SK-N-SH (cell line): Measurements from ENCODE around the gene HRK. TPM values are rescaled to one million over a fixed set of nuclear protein-coding genes. Genes with fewer than 3 reads are reported as not detected.

ENCODE experiments used
- CTCF ChIA-PET: fragments of 300-600, 350-600 bp; formaldehyde crosslinking; extraction: SDS; loops from one replicate; lab custom pipeline; 2021; lab: Yijun Ruan, JAX
- POLR2A ChIA-PET: fragments of 350-600 bp; sonication (Branson Sonifier 250); formaldehyde crosslinking; extraction: SDS; loops from one replicate; lab custom pipeline; 2020; ENCODE audit warnings: antibody characterized with exemption, inconsistent platforms; lab: Yijun Ruan, JAX
- DNase-seq: peaks from one replicate; pipeline ENCODE4 v3.0.0; 2012
- H2AFZ ChIP-seq: fragments of 200-600 bp; sonication (generic); 2 replicates; pipeline ENCODE4 v1.8.1; 2016; ENCODE audit warnings: antibody characterized with exemption, mild to moderate bottlenecking, low read depth
- H3F3A ChIP-seq: fragments of 200-600 bp; sonication (generic); replicated peaks from 2 replicates; pipeline ENCODE3; 2016; ENCODE audit warnings: antibody characterized with exemption, mild to moderate bottlenecking; ENCODE audit not compliant: insufficient read depth
- H3K27ac ChIP-seq, 2 experiments: fragments of 200-500 bp in 1 of 2; fragments of 200-600 bp in 1 of 2; sonication (Bioruptor generic) in 1 of 2; sonication (generic), shearing (Covaris generic) in 1 of 2; 2 replicates each; pipeline versions ENCODE4 v1.5.1 to v1.6.1; 2014 to 2016; ENCODE audit warnings: low read depth in 2 of 2, inconsistent platforms in 1 of 2, low read length in 1 of 2, mild to moderate bottlenecking in 1 of 2, mixed read lengths in 1 of 2
- H3K27me3 ChIP-seq: fragments of 200-600 bp; sonication (generic), shearing (Covaris generic); 2 replicates; pipeline ENCODE4 v1.6.1; 2016; ENCODE audit warnings: mixed run types; ENCODE audit not compliant: insufficient read depth
- H3K36me3 ChIP-seq, 2 experiments: fragments of 200-500 bp in 1 of 2; fragments of 200-600 bp in 1 of 2; sonication (Bioruptor generic) in 1 of 2; sonication (generic) in 1 of 2; replicated peaks in 1 of 2; 2 replicates each; pipeline versions ENCODE3 to v1.5.1; 2014 to 2016; ENCODE audit warnings: low read length in 1 of 2, mild to moderate bottlenecking in 1 of 2; ENCODE audit not compliant: insufficient read depth in 2 of 2, control insufficient read depth in 1 of 2
- H3K4me1 ChIP-seq, 2 experiments: fragments of 200-500 bp in 1 of 2; fragments of 200-600 bp in 1 of 2; sonication (Bioruptor generic) in 1 of 2; sonication (generic), shearing (Covaris generic) in 1 of 2; 2 replicates each; pipeline versions ENCODE4 v1.5.1 to v1.6.1; 2014 to 2016; ENCODE audit warnings: low read depth in 1 of 2, low read length in 1 of 2, mixed run types in 1 of 2; ENCODE audit not compliant: insufficient read depth in 2 of 2, control insufficient read depth in 1 of 2
- H3K4me2 ChIP-seq: fragments of 200-600 bp; sonication (generic), shearing (Covaris generic); 2 replicates; pipeline ENCODE4 v1.6.1; 2017; ENCODE audit warnings: mixed run types
- H3K4me3 ChIP-seq, 2 experiments: fragments of 200-500 bp in 1 of 2; fragments of 200-600 bp in 1 of 2; sonication (Bioruptor generic) in 1 of 2; sonication (generic), shearing (Covaris generic) in 1 of 2; 2 replicates each; pipeline versions ENCODE4 v1.5.1 to v1.8.1; 2014 to 2016; ENCODE audit warnings: low read depth in 2 of 2, inconsistent platforms in 1 of 2, low read length in 1 of 2, mild to moderate bottlenecking in 1 of 2, mixed read lengths in 1 of 2, moderate library complexity in 1 of 2
- H3K79me2 ChIP-seq: fragments of 200-600 bp; sonication (generic); 2 replicates; pipeline ENCODE4 v1.8.1; 2017; ENCODE audit warnings: mild to moderate bottlenecking; ENCODE audit not compliant: insufficient read depth
- H3K9ac ChIP-seq: fragments of 200-600 bp; sonication (generic); 2 replicates; pipeline ENCODE4 v1.6.1; 2017; ENCODE audit warnings: mixed run types
- H3K9me2 ChIP-seq: fragments of 200-600 bp; sonication (generic); 2 replicates; pipeline ENCODE4 v1.6.1; 2017; ENCODE audit warnings: mixed run types
- H3K9me3 ChIP-seq: fragments of 200-600 bp; sonication (generic); 2 replicates; pipeline ENCODE4 v1.6.1; 2017; ENCODE audit warnings: mixed run types, mild to moderate bottlenecking, moderate library complexity
- H4K20me1 ChIP-seq: fragments of 200-600 bp; sonication (generic); 2 replicates; pipeline ENCODE4 v1.6.1; 2017; ENCODE audit warnings: mild to moderate bottlenecking, mixed run types; ENCODE audit not compliant: insufficient read depth
- ELF1 ChIP-seq: IDR thresholded peaks from 2 replicates; pipeline ENCODE4 v1.4.0; 2012
- FOXJ3 ChIP-seq: sonication (generic); formaldehyde crosslinking; IDR thresholded peaks from 2 replicates; pipeline ENCODE4 v1.5.1; 2020; ENCODE audit warnings: mild to moderate bottlenecking, missing genetic modification reagents
- IRF3 ChIP-seq: fragments of 150-350 bp; IDR thresholded peaks from 2 replicates; pipeline ENCODE4 v1.6.1; 2016; ENCODE audit warnings: mild to moderate bottlenecking, low read depth, low read length
- MXI1 ChIP-seq: IDR thresholded peaks from 2 replicates; pipeline ENCODE4 v1.6.1; 2012; ENCODE audit warnings: mild to moderate bottlenecking, low read depth, low read length, improper control_type of control experiment
- NFIC ChIP-seq: IDR thresholded peaks from 2 replicates; pipeline ENCODE4 v1.4.0; 2012; ENCODE audit warnings: borderline replicate concordance
- NRF1 ChIP-seq: IDR thresholded peaks from 2 replicates; pipeline ENCODE4 v1.6.1; 2012; ENCODE audit warnings: low read depth, mild to moderate bottlenecking, low read length
- RAD21 ChIP-seq: IDR thresholded peaks from 2 replicates; pipeline ENCODE4 v1.6.1; 2012; ENCODE audit warnings: mild to moderate bottlenecking, low read length
- RCOR1 ChIP-seq: fragments of 150-350 bp; IDR thresholded peaks from 2 replicates; pipeline ENCODE4 v1.6.1; 2017; ENCODE audit warnings: antibody characterized with exemption, low read length
- REST ChIP-seq: IDR thresholded peaks from 2 replicates; pipeline ENCODE4 v1.6.1; 2012; ENCODE audit warnings: mild to moderate bottlenecking, low read depth, low read length, moderate library complexity
- RFX5 ChIP-seq: IDR thresholded peaks from 2 replicates; pipeline ENCODE4 v1.6.1; 2012; ENCODE audit warnings: mild to moderate bottlenecking, improper control_type of control experiment, low read length
- SIN3A ChIP-seq: IDR thresholded peaks from 2 replicates; pipeline ENCODE4 v1.6.1; 2012; ENCODE audit warnings: low read depth, mild to moderate bottlenecking, low read length, moderate library complexity, borderline replicate concordance
- SMC3 ChIP-seq: IDR thresholded peaks from 2 replicates; pipeline ENCODE4 v1.6.1; 2012; ENCODE audit warnings: low read depth, low read length, improper control_type of control experiment
- USF1 ChIP-seq: IDR thresholded peaks from 2 replicates; pipeline ENCODE4 v1.4.0; 2012; ENCODE audit warnings: low read depth, borderline replicate concordance
- USF2 ChIP-seq: fragments of 150-350 bp; IDR thresholded peaks from 2 replicates; pipeline ENCODE4 v1.6.1; 2017; ENCODE audit warnings: antibody characterized with exemption, low read length, low read depth, borderline replicate concordance
- YY1 ChIP-seq: IDR thresholded peaks from 2 replicates; pipeline ENCODE4 v1.4.0; 2012; ENCODE audit warnings: low read depth, mild to moderate bottlenecking
- ZBTB33 ChIP-seq: IDR thresholded peaks from 2 replicates; pipeline ENCODE4 v1.4.0; 2012; ENCODE audit warnings: low read depth, borderline replicate concordance
- WGBS: methylation state at CpG from one replicate; pipeline ENCODE4 v1.1.6; 2017; ENCODE audit warnings: low lambda C conversion rate; 5-methylcytosine and 5-hydroxymethylcytosine counted together
- polyA plus RNA-seq, 3 experiments: library from polyadenylated mRNA; depleted of rRNA; stranded (reverse); fragments of >200 nt; gene quantifications; 2 replicates each; pipeline ENCODE4 v1.2.3, GENCODE V29; 2012

Gene HRK
- polyA plus RNA-seq, 1 of the 3 experiments (the other 2 are of a cell fraction) = 0.02 TPM

GRCh38 chr12:116901612-116902011 is 20.4 kb upstream of the HRK start:
- H3K27me3 ChIP-seq = no peaks in the 10 kb centered on the region
- no peaks in the 10 kb centered on the region for H3K4me1 ChIP-seq
- no peaks in the 10 kb centered on the region for H3K79me2 ChIP-seq
- WGBS = 34% methylated on average over 2 of the region's 2 CpGs
- no peak overlapping the region for H3K4me3 ChIP-seq
- H4K20me1 ChIP-seq = no peaks in the 10 kb centered on the region
- H3F3A ChIP-seq = no peaks in the 10 kb centered on the region
- CTCF ChIA-PET = no interaction called here
- H2AFZ ChIP-seq = no peak overlapping the region
- no peaks in the 10 kb centered on the region for H3K9me3 ChIP-seq
- POLR2A ChIA-PET = no interaction called here
- H3K4me2 ChIP-seq = no peak overlapping the region
- TF ChIP-seq MXI1 (no peak), FOXJ3 (no peak), RCOR1 (no peak), IRF3 (no peak), USF1 (no peak), ZBTB33 (no peak), RAD21 (no peak), RFX5 (no peak), SMC3 (no peak), ELF1 (no peak), USF2 (no peak), NFIC (no peak), NRF1 (no peak), REST (no peak), SIN3A (no peak), YY1 (no peak)
- H3K9me2 ChIP-seq = no peaks in the 10 kb centered on the region
- no peak for DNase-seq
- no peaks in the 10 kb centered on the region for H3K36me3 ChIP-seq
- no peak overlapping the region for H3K9ac ChIP-seq
- H3K27ac ChIP-seq = no peak overlapping the region
